GM18951 (cell line): Measurements from ENCODE around the gene DOC2B.
"Not testable (repeated sequence)": the region's sequence is repeated elsewhere in the genome, so short reads cannot be mapped to it uniquely, and the experiment has no call there.

Source experiments
- POLR2A ChIP-seq: IDR thresholded peaks from 4 replicates; pipeline ENCODE4 v1.6.1; 2011; ENCODE audit warnings: mild to moderate bottlenecking; ENCODE audit not compliant: insufficient read length, insufficient read depth; ENCODE audit errors: extremely low read depth
- in situ Hi-C: fragments of 300-500 bp; cut with MboI; formaldehyde crosslinking; loops from one replicate; pipeline ENCODE4 v1.12.0; 2022; ENCODE audit warnings: low sequenced_read_pairs, mixed read lengths, inconsistent platforms; ENCODE audit not compliant: unreplicated experiment

DOC2B gene

DNA sequence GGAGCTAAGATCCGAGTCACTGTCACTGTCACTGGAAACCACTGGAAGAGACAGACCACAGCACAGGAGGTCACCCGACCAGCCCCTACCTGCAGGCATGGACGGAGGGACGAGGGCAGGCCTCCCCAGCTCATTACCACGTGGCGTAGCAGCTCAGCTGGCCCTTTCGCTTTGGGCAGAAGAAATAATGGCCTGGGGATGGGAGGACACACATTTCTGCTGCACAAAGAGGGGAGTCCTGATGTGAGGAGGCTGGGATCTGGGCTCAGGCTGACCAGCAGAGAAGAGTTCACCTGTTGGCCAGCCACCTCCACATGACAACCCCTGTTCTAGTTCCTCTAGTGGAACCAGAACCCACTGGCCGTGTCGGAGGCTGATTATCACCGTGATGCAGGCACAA is 38.2 kb upstream of the DOC2B start:
- in situ Hi-C loops: no loop called here
- no peak for TF ChIP-seq POLR2A

DNA sequence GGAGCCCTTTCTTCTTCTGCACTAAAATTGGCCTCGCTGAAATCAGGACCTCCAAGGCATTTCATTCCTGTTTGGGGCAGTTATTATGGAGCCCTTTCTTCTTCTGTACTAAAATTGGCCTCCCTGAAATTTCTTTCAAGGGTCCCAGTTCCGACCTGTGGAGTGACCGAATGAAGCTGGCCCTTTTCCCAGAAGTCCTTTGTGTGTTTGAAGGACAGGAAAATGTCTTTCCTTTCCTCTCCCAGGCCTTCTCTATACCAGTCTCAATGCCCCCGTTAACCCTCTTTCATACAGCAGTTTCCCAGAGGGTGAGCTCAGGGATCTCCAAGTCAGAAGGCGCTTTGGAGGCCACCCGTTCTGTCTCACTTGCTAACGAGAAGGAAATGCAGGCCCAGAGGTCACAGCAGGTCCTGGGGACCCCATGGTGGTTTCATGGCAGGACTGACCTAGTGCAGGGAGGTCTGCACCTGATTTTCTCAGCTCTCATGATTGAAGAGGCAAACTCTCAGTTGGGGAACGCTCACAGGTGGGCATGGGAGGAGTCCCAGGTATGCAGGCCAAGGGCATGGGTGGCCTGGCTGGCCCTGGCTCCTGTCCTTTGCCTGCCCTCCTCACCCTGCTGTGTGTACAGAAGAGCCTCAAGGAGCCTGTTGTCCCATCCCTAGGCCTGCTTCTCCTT is 37.1 kb upstream of the DOC2B start:
- TF ChIP-seq POLR2A: no peak
- in situ Hi-C loops: no loop called here

DNA sequence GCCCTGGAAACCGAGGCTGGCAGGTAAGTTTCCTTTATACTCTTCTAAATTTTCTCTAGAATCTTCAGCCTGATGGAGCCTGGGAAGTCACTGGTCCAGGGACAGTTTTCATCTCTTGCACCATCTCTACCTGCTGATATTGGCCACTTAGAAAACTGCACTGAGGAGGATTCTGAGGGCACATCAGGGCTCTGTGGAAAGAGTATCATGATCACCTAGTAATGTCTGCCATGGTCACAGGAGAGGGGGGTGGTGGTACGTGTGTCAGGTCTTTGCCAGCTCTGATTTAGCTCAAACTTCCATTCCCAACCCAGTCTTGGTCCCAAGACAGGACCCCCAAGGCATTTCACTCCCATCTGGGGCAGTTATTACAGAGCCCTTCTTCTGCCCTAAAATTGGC is 35.2 kb upstream of the DOC2B start:
- in situ Hi-C loops: no loop called here

DNA sequence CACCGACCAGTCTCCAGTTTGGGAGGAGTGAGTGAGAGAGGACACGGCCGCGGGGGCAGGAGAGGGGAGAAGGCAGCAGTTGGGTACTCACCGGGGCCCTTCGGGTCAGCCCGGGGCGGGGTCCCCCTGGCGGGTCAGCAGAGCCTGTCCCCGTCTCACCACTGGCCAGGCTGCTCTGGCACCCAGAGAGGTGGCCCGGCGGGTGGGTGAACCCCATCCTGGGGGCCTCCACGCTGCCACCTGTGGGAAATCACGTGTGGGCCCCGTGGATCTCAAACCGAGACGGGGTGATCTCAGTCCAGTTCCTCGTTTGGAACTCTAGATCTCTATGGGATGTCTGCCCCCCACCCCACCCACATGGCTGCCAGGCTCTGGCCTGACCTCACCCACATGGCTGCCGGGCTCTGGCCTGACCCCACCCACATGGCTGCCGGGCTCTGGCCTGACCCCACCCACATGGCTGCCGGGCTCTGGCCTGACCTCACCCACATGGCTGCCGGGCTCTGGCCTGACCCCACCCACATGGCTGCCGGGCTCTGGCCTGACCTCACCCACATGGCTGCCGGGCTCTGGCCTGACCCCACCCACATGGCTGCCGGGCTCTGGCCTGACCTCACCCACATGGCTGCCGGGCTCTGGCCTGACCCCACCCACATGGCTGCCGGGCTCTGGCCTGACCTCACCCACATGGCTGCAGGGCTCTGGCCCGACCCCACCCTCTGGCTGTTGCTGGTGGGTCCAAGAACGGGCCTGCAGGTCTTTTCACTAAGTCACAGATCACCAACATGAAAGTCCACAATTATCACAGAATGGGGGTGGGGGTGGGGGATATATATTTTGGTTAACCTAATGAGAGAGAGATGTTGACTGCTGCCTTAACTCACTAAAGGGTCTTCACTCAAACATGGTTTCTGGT is 34.4 kb upstream of the DOC2B start:
- in situ Hi-C loops: not testable (repeated sequence)

More for the DNA sequence above, 35.2 kb upstream of the DOC2B start:
- no peak for TF ChIP-seq POLR2A

DNA sequence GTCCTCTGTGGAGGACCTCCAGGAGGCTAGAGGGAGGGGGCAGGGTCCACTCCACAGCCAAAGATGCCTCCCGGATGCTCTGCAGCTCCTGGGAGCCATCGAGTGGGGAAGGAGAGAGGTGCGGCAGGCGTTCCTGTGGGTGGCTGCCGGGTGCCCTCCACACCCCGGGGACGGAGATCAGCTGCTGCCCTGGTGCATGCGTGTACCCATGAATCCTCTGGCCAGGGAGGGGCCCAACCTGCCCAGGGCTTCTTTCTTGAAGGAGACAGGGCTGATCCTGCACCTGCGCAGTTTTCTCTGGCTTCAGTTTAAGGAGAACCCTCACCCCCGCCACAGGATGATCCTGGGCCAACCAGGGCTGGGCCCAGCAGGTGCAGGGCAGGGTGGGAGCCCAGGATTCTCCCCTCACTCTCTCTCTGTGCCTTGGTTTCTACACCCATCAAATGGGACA is 33.5 kb upstream of the DOC2B start:
- in situ Hi-C loops: no loop called here

DNA sequence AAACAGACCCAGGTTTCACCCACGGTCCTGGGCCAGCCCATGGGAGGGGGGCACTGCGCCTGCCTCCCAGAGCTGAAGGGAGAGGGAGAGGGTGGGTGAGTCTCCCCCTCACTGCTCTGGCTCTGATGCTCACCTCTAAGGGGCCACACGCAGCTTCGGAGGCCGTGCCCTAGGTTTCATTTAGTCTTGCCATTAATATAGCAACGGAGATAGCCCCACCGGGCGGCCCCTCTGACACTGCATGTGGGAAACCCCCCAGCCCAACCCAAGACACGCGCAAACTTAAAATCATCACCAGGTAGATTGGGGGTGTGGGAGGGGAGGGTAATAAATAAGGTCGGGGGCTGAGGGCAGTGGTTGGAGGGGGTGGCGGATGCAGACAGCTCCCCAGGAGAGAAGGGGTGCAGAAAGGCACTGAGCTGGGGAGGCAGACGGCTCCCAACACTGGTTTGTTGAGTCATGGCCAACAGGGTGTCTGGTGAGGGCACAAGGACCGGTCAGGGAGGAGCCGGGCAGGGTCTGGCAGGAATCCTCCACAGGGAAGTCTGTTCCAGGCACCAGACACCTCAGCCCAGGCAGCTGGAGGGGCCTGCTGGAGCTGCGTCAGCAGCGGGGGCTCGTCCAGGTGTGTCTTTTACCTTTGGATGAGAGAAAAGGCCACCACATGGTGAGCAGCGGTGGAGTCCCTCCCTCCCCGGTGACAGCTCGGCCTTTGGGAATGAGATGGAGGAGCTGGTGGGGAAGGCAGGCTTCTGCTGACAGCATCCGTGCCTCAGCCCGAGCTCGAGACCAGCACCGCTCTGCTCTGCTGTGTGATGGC is 32.0 kb upstream of the DOC2B start:
- in situ Hi-C loops: no loop called here

More for the DNA sequence above, 33.5 kb upstream of the DOC2B start:
- TF ChIP-seq POLR2A: no peak

DNA sequence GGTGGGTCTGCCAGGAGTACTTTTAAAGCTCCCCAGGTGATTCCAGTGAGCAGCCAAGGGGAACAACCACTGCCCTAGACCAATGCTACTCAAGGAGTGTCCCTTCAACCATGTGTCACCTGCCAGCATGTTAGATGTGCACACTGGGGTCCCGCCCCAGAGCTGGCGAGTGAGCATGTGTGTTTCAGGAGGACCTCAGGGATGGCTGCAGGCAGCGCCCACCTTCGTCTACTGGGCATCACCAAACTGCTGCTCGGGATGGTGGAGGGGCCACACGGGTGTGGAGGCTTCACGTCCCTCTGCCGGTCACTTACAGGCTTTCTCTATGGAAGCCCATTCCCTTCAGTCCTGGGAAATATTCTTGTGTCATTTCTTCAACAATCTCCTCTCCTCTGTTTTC is 29.0 kb upstream of the DOC2B start:
- in situ Hi-C loops: no loop called here
- TF ChIP-seq POLR2A: no peak

More for the DNA sequence above, 32.0 kb upstream of the DOC2B start:
- TF ChIP-seq POLR2A: no peak

DNA sequence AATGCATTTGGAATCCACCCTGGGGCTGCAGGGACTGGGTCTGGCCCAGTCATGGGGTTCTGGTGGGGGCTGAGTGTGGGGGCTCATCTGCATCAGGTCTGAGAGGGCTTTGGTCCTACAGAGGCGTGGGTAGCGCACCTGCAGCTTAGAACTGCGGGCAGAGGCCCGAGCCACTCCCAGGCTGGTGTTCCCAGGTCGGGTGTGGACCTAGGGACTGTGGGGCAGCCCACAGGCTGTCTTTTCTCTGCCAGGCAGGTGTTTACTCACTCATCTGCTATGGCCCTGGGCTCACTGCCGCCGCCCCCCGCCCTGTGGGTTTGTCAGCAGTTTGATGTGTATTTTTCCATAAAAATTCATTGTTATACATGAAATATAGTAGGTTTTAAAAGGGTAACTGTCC is 27.0 kb upstream of the DOC2B start:
- in situ Hi-C loops: no loop called here
- no peak for TF ChIP-seq POLR2A

DNA sequence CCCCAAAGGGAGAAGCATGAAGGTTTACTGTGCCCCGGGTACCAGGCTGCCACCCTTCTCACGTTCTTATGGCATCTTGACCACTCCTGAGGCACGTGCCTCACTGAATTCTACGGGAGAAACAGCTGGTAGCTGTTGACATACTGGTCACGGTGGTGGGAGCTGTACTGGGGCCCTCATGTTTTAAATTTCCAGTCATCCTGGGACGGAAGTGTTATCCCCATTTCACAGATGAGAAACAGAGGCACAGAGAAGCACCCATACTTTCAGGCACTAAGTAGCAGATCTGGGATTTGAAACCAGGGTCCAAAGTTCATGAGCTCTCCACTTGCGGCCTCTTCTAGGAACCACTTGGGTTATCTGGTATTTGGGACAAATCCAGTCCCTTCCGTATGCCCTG is 26.3 kb upstream of the DOC2B start:
- no peak for TF ChIP-seq POLR2A
- in situ Hi-C loops: no loop called here

DNA sequence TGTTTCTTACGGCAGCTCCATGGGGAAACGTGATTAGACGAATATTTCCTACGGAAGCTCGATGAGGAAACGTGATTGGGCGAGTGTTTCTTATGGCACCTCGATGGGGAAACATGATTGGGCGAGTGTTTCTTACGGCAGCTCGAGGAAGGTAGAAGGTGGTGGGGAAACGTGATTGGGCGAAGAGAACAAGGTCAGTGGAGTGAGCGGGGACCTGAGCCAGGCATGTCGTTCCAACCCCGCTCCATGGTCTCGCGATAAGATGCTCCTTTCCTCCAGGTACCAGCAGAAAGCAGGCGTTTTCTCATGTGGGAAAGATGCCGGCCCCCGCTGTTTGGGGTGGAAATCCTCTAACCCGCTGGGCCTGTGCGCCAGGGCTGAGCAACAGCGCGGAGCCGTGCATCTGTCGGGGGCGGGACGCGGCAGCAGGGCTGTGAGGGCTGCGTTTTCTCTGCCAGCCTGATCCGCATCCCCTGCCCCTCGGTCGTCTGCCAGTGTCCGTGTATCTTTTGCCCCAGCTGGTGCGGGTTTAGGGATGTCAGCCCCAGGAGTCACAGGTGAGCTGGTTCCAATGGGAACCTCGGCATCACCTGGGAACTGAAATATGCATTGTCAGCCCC is 25.6 kb upstream of the DOC2B start:
- TF ChIP-seq POLR2A: no peak

DNA sequence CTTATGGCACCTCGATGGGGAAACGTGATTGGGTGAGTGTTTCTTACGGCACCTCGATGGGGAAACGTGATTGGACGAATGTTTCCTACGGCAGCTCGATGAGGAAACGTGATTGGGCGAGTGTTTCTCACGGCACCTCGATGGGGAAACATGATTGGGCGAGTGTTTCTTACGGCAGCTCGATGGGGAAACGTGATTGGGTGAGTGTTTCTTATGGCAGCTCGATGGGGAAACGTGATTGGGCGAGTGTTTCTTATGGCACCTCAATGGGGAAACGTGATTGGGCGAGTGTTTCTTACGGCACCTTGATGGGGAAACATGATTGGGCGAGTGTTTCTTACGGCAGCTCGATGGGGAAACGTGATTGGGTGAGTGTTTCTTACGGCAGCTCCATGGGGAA is 25.0 kb upstream of the DOC2B start:
- in situ Hi-C loops: not testable (repeated sequence)

More for the DNA sequence above, 25.6 kb upstream of the DOC2B start:
- in situ Hi-C loops: no loop called here

DNA sequence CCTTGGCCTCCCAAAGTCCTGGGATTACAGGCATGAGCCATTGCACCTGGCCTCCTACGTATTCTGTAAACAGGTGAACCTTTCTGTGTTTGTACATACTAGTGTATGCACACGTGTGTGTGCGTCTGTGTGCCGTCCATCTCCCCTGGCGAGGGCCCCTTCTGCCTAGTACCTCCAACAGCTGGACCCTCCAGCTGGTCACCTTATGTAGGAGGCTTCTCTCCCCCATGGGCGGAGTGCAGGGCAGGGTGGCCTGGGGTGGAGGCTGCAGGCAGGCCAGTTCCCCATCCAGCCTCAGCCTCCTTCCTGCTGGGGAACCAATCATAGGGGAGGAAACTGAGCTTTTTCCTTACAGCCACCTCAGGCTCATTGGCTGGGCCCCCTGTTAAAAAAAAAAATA is 24.4 kb upstream of the DOC2B start:
- no peak for TF ChIP-seq POLR2A
- in situ Hi-C loops: no loop called here

DNA sequence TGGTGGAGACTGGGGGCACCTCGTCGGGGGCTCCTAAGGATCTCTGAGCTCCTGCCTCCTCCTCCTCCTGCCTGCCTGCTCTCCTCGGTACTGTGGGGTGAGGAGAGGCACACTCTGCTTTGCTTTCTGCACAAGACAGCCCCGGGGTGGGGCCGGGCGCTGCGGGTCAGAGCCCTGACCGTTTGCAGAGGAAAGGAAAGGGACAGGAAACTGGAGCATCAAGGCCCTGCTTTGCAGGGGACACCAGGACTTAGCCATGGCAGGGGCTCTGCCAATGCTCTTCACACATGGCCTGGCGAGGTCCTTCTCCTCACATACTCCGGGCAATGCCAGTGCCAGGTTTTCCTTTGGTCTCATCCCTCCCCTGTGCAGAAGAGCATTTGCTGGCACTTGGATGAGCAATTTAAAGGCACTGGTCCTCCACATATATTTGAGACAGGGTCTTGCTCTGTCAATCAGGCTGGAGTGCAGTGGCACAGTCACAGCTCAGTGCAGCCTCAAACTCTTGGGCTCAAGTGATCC is 23.8 kb upstream of the DOC2B start:
- no peak for TF ChIP-seq POLR2A
- in situ Hi-C loops: no loop called here
